ENCODE measurements around the gene MUC4.

GRCh38 chr3:195705081-195705991 lies 106.4 kb downstream of the MUC4 start:
- TF ChIP-seq CTCF (IDR thresholded peaks at IDR 0.05), result no peak
- no peak for TF ChIP-seq POLR2A (IDR thresholded peaks at IDR 0.05)
- TF ChIP-seq EP300 (IDR thresholded peaks at IDR 0.05), result no peak

Measured in gastroesophageal sphincter (tissue), 3 donors.